Thoracic aorta (tissue), 2 donors: Measurements from ENCODE around the gene ATP1B1. TPM values are rescaled to one million over a fixed set of nuclear protein-coding genes. Genes with fewer than 3 reads are reported as not detected.
A peak's percentile ranks its signal among the peaks of the same experiment; 100 is the strongest.

Experiments used
- ATAC-seq: fragments of 150-250 bp; one replicate; pipeline ENCODE4 v1.8.0; 2017; ENCODE audit warnings: low read depth; ENCODE audit not compliant: insufficient number of reproducible peaks, low FRiP score
- DNase-seq: peaks from one replicate; pipeline ENCODE4 v3.0.0-alpha.2; 2020; ENCODE audit warnings: low spot score
- H3K27ac ChIP-seq, 2 donors: fragments of 200-600 bp; sonication (generic); 1 replicate in 1 of 2; 2 replicates in 1 of 2; pipeline ENCODE4 v1.5.1; 2016; ENCODE audit warnings: mild to moderate bottlenecking in 2 of 2, moderate library complexity in 2 of 2
- H3K27me3 ChIP-seq: fragments of 200-600 bp; sonication (generic); replicated peaks from 2 replicates; pipeline ENCODE4 v1.6.0; 2016; ENCODE audit warnings: mild to moderate bottlenecking; ENCODE audit not compliant: insufficient read depth
- H3K36me3 ChIP-seq: fragments of 200-600 bp; sonication (generic); one replicate; pipeline ENCODE4 v1.5.1; 2016
- H3K4me1 ChIP-seq, 2 donors: fragments of 200-600 bp; sonication (generic); 1 replicate in 1 of 2; 2 replicates in 1 of 2; pipeline versions ENCODE4 v1.5.1 to v1.6.0; 2016; ENCODE audit warnings: low read depth in 2 of 2, mild to moderate bottlenecking in 1 of 2; ENCODE audit not compliant: control insufficient read depth in 1 of 2
- H3K4me3 ChIP-seq: fragments of 200-600 bp; sonication (generic); 2 replicates; pipeline ENCODE4 v1.5.1; 2016; ENCODE audit warnings: mild to moderate bottlenecking
- H3K9me3 ChIP-seq: fragments of 200-600 bp; sonication (generic); 2 replicates; pipeline ENCODE4 v1.5.1; 2016
- CTCF ChIP-seq: fragments of 200-600 bp; sonication (generic); IDR thresholded peaks from one replicate; pipeline ENCODE4 v1.5.1; 2019; ENCODE audit warnings: antibody characterized with exemption
- total RNA-seq, 2 donors: library from RNA; depleted of rRNA; stranded (reverse); fragments of >200 nt; gene quantifications; one replicate each; pipeline versions ENCODE4 v1.1.0 to v1.2.3, GENCODE V29; 2016

The ATP1B1 gene
- total RNA-seq, 2 donors from 2014 or later, result 19.4 to 33.9 TPM

DNA sequence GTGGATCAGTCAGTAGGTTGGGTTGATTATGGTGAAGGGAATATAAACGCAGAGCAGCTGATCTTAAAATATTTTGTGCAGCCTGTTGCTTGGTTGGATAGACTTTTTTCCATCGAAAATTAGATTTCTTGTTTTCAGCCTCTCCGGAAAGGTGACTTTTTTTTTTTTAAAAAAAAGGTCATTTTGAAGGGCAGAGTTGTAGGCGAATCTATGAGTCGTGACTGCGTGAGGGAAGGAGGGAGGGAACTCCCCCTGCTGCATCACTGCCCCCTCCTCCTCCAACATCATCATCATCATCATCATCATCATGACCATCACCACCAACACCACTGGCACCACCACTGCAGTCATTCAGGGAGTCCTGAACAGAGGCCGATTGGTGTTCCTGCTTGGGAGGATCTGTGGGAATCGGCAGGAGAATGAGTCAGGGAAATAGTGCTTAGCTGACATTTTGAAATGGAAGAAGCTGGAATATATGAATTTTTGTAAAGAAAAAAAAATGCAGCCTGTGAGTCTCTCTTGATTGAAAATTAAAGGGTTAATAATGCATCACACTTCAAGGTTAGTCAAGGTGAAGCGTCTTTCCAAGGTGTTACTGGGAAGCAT is 1.2 kb downstream of the ATP1B1 start:
- Histone ChIP-seq H3K4me3 (peak overlapping the region; percentile 95), H3K27me3 (no peaks in the 10 kb centered on the region), H3K36me3 (no peaks in the 10 kb centered on the region), H3K9me3 (no peaks in the 10 kb centered on the region), H3K4me1 (peaks cover 8 to 53% of the 10 kb centered on the region in 2 donors), H3K27ac (no peak overlapping the region)
- TF ChIP-seq CTCF, result no peak
- ATAC-seq (no peak), DNase-seq (no peak)

GRCh38 chr1:169108223-169108622 is 1.7 kb downstream of the ATP1B1 start:
- no peak for ATAC-seq
- DNase-seq, result no peak
- TF ChIP-seq CTCF, result no peak
- H3K4me1 ChIP-seq, result peaks cover 9 to 52% of the 10 kb centered on the region in 2 donors
- no peaks in the 10 kb centered on the region for H3K36me3 ChIP-seq
- no peak overlapping the region for H3K27ac ChIP-seq
- no peaks in the 10 kb centered on the region for H3K27me3 ChIP-seq
- no peaks in the 10 kb centered on the region for H3K9me3 ChIP-seq
- H3K4me3 ChIP-seq, result peak overlapping the region; percentile 95

DNA sequence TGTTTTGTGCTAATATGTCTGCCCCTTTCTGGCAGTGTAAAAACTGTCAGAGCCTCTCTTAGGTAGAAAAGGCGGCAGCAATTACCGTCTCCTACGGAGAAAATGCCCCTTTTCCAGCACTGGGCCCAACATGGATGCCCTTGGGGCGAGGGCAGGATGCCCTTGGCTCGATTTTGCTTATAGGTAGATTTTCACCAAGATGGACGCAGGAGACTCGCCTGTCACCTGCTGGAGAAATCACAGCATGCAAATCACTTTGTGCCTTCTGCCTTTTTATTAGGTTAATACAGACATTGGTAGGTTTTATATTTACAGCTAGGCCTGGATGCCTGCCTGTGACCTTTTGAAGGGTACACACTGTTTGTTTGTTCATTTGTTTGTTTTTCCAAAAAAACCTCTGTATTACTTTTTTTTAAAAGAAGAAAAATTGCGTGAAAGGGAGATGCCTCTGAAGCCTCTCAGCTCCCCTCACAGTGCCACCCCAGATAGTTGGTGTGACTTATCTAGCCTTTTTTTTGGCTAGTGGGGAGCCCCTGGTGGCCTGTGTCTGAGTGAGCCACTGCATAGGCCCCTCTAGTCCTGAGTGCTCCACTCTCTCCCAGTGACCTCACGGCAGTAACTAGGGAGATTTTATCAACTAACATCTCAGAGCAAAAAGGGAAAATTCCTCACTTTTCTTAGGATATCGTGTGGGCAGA is 2.5 kb downstream of the ATP1B1 start:
- no peaks in the 10 kb centered on the region for H3K36me3 ChIP-seq
- DNase-seq (no peak), ATAC-seq (no peak)
- H3K4me3 ChIP-seq, result peak overlapping the region; percentile 95
- no peaks in the 10 kb centered on the region for H3K9me3 ChIP-seq
- peaks cover 16 to 52% of the 10 kb centered on the region in 2 donors for H3K4me1 ChIP-seq
- H3K27ac ChIP-seq, result peak overlapping the region in 1 of 2 donors; percentile 11
- H3K27me3 ChIP-seq, result no peaks in the 10 kb centered on the region
- no peak for TF ChIP-seq CTCF

DNA sequence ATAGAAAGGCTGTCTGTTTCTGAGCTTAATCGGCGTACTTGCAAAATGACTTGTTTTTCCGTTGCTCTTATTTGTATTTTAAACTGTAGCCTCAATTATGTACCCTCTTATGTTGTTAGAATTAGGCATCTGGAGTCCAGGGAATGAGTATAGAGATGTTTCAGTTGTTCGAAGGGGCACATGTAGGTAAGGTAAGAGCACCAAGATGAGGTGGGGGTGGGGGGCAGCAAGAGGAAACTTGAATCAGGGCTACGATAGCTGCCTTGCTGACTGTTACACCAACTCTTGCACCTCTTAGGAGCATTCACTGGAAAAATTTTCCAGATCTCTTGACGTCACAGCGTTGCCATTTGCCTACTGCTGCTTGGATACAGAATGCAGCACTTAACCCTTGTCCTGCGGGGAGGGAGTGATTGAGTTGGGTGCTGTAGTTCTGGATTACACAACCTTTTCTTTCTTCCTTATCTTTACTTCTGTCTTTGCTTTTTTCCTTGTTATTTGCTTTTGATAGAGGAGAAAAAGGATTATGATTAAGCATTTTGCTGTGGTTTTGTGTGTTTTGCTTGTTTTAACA is 3.2 kb downstream of the ATP1B1 start:
- ATAC-seq, result no peak
- H3K27me3 ChIP-seq, result no peaks in the 10 kb centered on the region
- DNase-seq, result no peak
- H3K4me3 ChIP-seq, result peak overlapping the region; percentile 42
- H3K4me1 ChIP-seq, result peaks cover 16 to 52% of the 10 kb centered on the region in 2 donors
- H3K9me3 ChIP-seq, result no peaks in the 10 kb centered on the region
- H3K36me3 ChIP-seq, result no peaks in the 10 kb centered on the region
- peak overlapping the region in 1 of 2 donors; percentile 11 for H3K27ac ChIP-seq
- no peak for TF ChIP-seq CTCF

DNA sequence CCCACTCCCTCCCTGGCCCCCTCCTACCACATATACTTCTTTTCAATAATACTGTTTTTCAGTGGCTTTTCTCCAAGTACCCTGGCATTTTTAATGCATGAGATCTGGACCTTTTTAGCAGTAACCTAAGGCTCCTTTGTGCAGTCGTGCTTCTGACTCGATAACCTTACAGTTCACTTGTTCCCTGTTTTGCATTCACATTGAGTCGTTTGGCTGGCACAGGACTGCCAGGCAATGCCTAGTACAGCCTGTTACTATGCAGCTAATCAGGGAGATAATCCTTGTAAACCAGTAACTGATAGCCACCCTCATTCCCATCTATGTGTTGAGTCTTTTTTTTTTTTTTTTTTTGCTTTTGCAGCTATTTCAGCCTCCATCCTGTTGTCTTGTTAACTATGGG is 3.7 kb downstream of the ATP1B1 start:
- no peak overlapping the region for H3K27ac ChIP-seq
- H3K4me3 ChIP-seq, result peak overlapping the region; percentile 42
- ATAC-seq (no peak), DNase-seq (no peak)
- H3K27me3 ChIP-seq, result no peaks in the 10 kb centered on the region
- H3K9me3 ChIP-seq, result no peaks in the 10 kb centered on the region
- TF ChIP-seq CTCF, result no peak
- no peaks in the 10 kb centered on the region for H3K36me3 ChIP-seq
- peaks cover 16 to 50% of the 10 kb centered on the region in 2 donors for H3K4me1 ChIP-seq
